SK-N-SH treated with all-trans-retinoic acid at 6 μM for 48 hours (cell line): ENCODE measurements around the gene SNED1.

ENCODE experiments used
- ATAC-seq: fragments of 200-7000 bp; cut with Tn5 transposase; 3 replicates; pipeline ENCODE4 v1.9.1; 2020; ENCODE audit warnings: mild to moderate bottlenecking, moderate library complexity
- ARNTL ChIP-seq: fragments of 450-650 bp; formaldehyde crosslinking; IDR thresholded peaks from 2 replicates; pipeline ENCODE4 v1.5.0; 2020; ENCODE audit warnings: low read depth, mild to moderate bottlenecking, moderate library complexity, borderline replicate concordance
- BACH2 ChIP-seq: fragments of 250-450 bp; sonication (Bioruptor Pico); IDR thresholded peaks from 2 replicates; pipeline ENCODE4 v1.9.0; 2021; ENCODE audit warnings: mild to moderate bottlenecking, borderline replicate concordance
- CSDC2 ChIP-seq: fragments of 250-450 bp; sonication (Bioruptor Pico); IDR thresholded peaks from 2 replicates; pipeline ENCODE4 v1.5.0; 2020; ENCODE audit warnings: mild to moderate bottlenecking, moderate library complexity
- GLIS3 ChIP-seq: fragments of 250-450 bp; sonication (Bioruptor Pico); IDR thresholded peaks from 2 replicates; pipeline ENCODE4 v1.5.0; 2020; ENCODE audit warnings: mild to moderate bottlenecking, moderate library complexity
- OSR1 ChIP-seq: fragments of 250-450 bp; sonication (Bioruptor Pico); IDR thresholded peaks from 2 replicates; pipeline ENCODE4 v1.8.0; 2022; ENCODE audit warnings: moderate library complexity, mild to moderate bottlenecking, inconsistent platforms
- PPARA ChIP-seq: fragments of 250-450 bp; sonication (Bioruptor Pico); IDR thresholded peaks from 2 replicates; pipeline ENCODE4 v1.5.0; 2020; ENCODE audit warnings: mild to moderate bottlenecking, borderline replicate concordance
- RARB ChIP-seq: fragments of 250-450 bp; sonication (Bioruptor Pico); IDR thresholded peaks from 2 replicates; pipeline ENCODE4 v1.8.0; 2021; ENCODE audit warnings: mild to moderate bottlenecking, moderate library complexity
- TCF4 ChIP-seq: fragments of 250-450 bp; sonication (Bioruptor Pico); IDR thresholded peaks from 2 replicates; pipeline ENCODE4 v1.8.0; 2021; ENCODE audit warnings: mild to moderate bottlenecking, moderate library complexity, borderline replicate concordance
- TOX ChIP-seq: fragments of 250-450 bp; sonication (Bioruptor Pico); IDR thresholded peaks from 2 replicates; pipeline ENCODE4 v1.8.0; 2021; ENCODE audit warnings: mild to moderate bottlenecking, moderate library complexity, borderline replicate concordance
- TSHZ2 ChIP-seq: fragments of 250-450 bp; sonication (Bioruptor Pico); IDR thresholded peaks from 2 replicates; pipeline ENCODE4 v1.5.0; 2020; ENCODE audit warnings: mild to moderate bottlenecking, moderate library complexity
- ZC3H10 ChIP-seq: fragments of 250-450 bp; sonication (Bioruptor Pico); IDR thresholded peaks from 2 replicates; pipeline ENCODE4 v1.5.1; 2021; ENCODE audit warnings: mild to moderate bottlenecking, moderate library complexity
- ZFP3 ChIP-seq: fragments of 250-450 bp; sonication (Bioruptor Pico); IDR thresholded peaks from 2 replicates; pipeline ENCODE4 v1.5.0; 2020; ENCODE audit warnings: mild to moderate bottlenecking, moderate library complexity
- ZNF70 ChIP-seq: fragments of 450-650 bp; formaldehyde crosslinking; IDR thresholded peaks from 2 replicates; pipeline ENCODE4 v1.5.0; 2020; ENCODE audit warnings: mild to moderate bottlenecking, moderate library complexity
- ZNF8 ChIP-seq: fragments of 450-650 bp; formaldehyde crosslinking; IDR thresholded peaks from 2 replicates; pipeline ENCODE4 v1.5.0; 2020; ENCODE audit warnings: mild to moderate bottlenecking, moderate library complexity
- TF ChIP-seq, protein P1 (sequence below): fragments of 250-450 bp; sonication (Bioruptor Pico); IDR thresholded peaks from 2 replicates; pipeline ENCODE4 v1.8.0; 2020; ENCODE audit warnings: mild to moderate bottlenecking, moderate library complexity, borderline replicate concordance
- TF ChIP-seq, protein P2 (sequence below): fragments of 250-450 bp; sonication (Bioruptor Pico); IDR thresholded peaks from 2 replicates; pipeline ENCODE4 v1.5.1; 2020; ENCODE audit warnings: low read depth, mild to moderate bottlenecking, moderate library complexity
- TF ChIP-seq, protein P3 (sequence below): fragments of 250-450 bp; sonication (Bioruptor Pico); IDR thresholded peaks from 2 replicates; pipeline ENCODE4 v1.5.1; 2021; ENCODE audit warnings: mild to moderate bottlenecking, moderate library complexity

SNED1 gene

GRCh38 chr2:241015439-241015838, 17.0 kb downstream of the SNED1 start:
- TF ChIP-seq, protein P1, sequence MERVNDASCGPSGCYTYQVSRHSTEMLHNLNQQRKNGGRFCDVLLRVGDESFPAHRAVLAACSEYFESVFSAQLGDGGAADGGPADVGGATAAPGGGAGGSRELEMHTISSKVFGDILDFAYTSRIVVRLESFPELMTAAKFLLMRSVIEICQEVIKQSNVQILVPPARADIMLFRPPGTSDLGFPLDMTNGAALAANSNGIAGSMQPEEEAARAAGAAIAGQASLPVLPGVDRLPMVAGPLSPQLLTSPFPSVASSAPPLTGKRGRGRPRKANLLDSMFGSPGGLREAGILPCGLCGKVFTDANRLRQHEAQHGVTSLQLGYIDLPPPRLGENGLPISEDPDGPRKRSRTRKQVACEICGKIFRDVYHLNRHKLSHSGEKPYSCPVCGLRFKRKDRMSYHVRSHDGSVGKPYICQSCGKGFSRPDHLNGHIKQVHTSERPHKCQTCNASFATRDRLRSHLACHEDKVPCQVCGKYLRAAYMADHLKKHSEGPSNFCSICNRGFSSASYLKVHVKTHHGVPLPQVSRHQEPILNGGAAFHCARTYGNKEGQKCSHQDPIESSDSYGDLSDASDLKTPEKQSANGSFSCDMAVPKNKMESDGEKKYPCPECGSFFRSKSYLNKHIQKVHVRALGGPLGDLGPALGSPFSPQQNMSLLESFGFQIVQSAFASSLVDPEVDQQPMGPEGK (CRISPR knock-in tag): no peak
- no peak for TF ChIP-seq GLIS3
- TF ChIP-seq, protein P2, sequence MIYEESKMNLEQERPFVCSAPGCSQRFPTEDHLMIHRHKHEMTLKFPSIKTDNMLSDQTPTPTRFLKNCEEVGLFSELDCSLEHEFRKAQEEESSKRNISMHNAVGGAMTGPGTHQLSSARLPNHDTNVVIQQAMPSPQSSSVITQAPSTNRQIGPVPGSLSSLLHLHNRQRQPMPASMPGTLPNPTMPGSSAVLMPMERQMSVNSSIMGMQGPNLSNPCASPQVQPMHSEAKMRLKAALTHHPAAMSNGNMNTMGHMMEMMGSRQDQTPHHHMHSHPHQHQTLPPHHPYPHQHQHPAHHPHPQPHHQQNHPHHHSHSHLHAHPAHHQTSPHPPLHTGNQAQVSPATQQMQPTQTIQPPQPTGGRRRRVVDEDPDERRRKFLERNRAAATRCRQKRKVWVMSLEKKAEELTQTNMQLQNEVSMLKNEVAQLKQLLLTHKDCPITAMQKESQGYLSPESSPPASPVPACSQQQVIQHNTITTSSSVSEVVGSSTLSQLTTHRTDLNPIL: no peak
- no peak for ATAC-seq

- TF ChIP-seq OSR1 (CRISPR knock-in tag) (no peak), CSDC2 (CRISPR knock-in tag) (no peak), RARB (CRISPR knock-in tag) (no peak), TOX (no peak), ARNTL (CRISPR knock-in tag) (no peak), PPARA (CRISPR knock-in tag) (no peak), GLIS3 (no peak), ZFP3 (CRISPR knock-in tag) (no peak), ZNF8 (no peak), ZC3H10 (no peak), ZNF70 (CRISPR knock-in tag) (no peak), TCF4 (CRISPR knock-in tag) (no peak)
- TF ChIP-seq, protein P3, sequence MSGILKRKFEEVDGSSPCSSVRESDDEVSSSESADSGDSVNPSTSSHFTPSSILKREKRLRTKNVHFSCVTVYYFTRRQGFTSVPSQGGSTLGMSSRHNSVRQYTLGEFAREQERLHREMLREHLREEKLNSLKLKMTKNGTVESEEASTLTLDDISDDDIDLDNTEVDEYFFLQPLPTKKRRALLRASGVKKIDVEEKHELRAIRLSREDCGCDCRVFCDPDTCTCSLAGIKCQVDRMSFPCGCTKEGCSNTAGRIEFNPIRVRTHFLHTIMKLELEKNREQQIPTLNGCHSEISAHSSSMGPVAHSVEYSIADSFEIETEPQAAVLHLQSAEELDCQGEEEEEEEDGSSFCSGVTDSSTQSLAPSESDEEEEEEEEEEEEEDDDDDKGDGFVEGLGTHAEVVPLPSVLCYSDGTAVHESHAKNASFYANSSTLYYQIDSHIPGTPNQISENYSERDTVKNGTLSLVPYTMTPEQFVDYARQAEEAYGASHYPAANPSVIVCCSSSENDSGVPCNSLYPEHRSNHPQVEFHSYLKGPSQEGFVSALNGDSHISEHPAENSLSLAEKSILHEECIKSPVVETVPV: no peak
- TF ChIP-seq, all 23 proteins: peak for 0
- ATAC-seq: no peak
These were observed 19.0 kb downstream of the SNED1 start for GRCh38 chr2:241017228-241017940.

- TF ChIP-seq BACH2 (CRISPR knock-in tag) (no peak), ARNTL (CRISPR knock-in tag) (no peak), TCF4 (CRISPR knock-in tag) (no peak), GLIS3 (no peak), TSHZ2 (CRISPR knock-in tag) (no peak)
- TF ChIP-seq, protein P2: no peak
- TF ChIP-seq, protein P1 (CRISPR knock-in tag): no peak
- ATAC-seq: no peak
These were observed 19.9 kb downstream of the SNED1 start for GRCh38 chr2:241018051-241018891.
